GM10248 (cell line): ENCODE measurements around the gene YWHAE.
"Not testable (repeated sequence)": the region's sequence is repeated elsewhere in the genome, so short reads cannot be mapped to it uniquely, and the experiment has no call there.

ENCODE experiments used
- CTCF ChIA-PET: fragments of 300-600 bp; sonication (Branson Sonifier 250); formaldehyde crosslinking; extraction: SDS; loops from one replicate; lab custom pipeline; 2021; ENCODE audit warnings: antibody characterized with exemption; lab: Yijun Ruan, JAX
- POLR2A ChIA-PET: fragments of 350-650 bp; sonication (Branson Sonifier 250); formaldehyde crosslinking; extraction: SDS; loops from one replicate; lab custom pipeline; 2020; ENCODE audit warnings: antibody characterized with exemption; lab: Yijun Ruan, JAX
- DNase-seq: peaks from one replicate; pipeline ENCODE4 v3.0.0; 2012; ENCODE audit errors: extremely low spot score
- CTCF ChIP-seq: IDR thresholded peaks from 2 replicates; pipeline ENCODE4 v1.5.1; 2012; ENCODE audit warnings: mild to moderate bottlenecking, low read depth; ENCODE audit errors: extremely low read depth, missing control alignments, control extremely low read depth

The YWHAE gene

DNA sequence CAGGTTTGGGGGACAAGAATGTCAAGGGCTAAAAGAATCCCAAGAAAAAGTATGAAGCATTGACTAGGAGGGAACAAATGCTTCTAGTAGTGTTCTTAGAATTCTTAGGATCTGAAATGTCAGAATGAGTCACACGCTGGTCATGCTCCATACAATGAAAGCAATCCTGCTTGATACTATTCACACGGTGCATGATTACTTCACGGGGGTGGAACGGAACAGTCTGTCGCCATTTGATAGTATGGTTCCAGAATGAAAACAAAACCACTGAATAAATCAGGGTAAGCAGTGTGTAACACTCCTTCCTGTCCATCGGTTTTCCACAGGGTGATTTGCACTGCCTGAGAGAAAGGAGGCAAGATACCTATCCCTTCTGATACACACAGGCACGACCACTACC is 22.9 kb upstream of the YWHAE start:
- TF ChIP-seq CTCF, result no peak
- ChIA-PET POLR2A (no interaction called here), CTCF (interaction anchor here (2.3 kb wide), 1 partner anchor 9 kb away, joined by 7 read pairs; no protein-coding TSS in a partner anchor)
- no peak for DNase-seq

DNA sequence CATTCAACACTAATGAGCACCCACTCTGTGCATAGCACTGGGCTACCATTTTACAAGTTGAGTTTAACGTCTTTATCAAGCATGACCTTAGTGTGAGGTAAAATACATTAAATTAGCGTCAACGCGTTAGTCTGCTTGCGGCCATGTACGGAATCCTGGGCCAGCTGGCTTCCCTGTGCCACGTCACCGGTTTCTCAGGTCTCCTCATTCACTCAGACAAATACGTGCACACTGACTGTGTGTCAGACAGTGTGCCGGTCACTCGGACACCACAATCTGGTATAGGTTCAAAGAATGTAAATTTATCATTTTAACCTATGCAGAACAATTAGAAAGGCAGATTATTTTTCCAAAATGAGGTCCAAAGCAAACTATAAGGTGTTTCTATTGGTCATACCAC is 21.4 kb upstream of the YWHAE start:
- no peak for DNase-seq
- CTCF ChIA-PET, result no interaction called here

GRCh38 chr17:1420981-1421380 is 21.0 kb upstream of the YWHAE start:
- DNase-seq, result no peak
- ChIA-PET POLR2A (no interaction called here), CTCF (no interaction called here)
- no peak for TF ChIP-seq CTCF

More for the DNA sequence above, 21.4 kb upstream of the YWHAE start:
- no peak for TF ChIP-seq CTCF
- POLR2A ChIA-PET, result no interaction called here

DNA sequence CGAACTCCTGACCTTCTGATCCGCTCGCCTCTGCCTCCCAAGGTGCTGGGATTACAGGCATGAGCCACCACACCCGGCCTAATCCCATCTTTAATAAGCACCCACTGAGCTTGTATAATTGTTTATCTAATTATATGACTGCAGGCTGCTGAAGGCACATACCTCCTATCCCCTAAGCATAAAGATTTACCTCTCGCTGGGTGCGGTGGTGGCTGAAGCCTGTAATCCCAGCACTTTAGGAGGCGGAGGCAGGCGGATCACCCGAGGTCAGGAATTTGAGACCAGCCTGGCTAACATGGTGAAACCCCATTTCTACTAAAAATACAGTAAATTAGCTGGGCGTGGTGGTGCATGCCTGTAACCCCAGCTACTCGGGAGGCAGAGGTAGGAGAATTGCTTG is 20.1 kb upstream of the YWHAE start:
- no peak for TF ChIP-seq CTCF
- POLR2A ChIA-PET, result no interaction called here
- DNase-seq, result no peak
- CTCF ChIA-PET, result no interaction called here

GRCh38 chr17:1418476-1418875 is 18.5 kb upstream of the YWHAE start:
- POLR2A ChIA-PET, DNase-seq: not testable (repeated sequence)
- CTCF ChIA-PET, result interaction anchor here (1.4 kb wide), 1 partner anchor 53 kb away, joined by 4 read pairs; no protein-coding TSS in a partner anchor

DNA sequence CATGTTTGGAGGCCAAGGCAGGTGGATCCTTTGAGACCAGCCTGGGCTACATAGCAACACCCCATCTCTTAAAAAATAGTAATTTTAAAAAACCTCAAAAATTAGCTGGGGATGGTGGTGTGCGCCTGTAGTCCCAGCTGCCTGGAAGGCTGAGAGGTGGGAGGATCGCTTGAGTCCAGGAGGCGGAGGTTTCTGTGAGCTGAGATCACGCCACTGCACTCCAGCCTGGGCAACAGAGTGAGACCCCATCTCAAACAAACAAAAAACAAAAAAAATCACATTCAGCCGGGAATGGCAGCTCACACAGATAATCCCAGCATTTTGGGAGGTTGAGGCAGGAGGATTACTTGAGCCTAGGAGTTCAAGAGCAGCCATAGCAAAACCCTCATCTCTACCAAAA is 16.4 kb upstream of the YWHAE start:
- TF ChIP-seq CTCF, result no peak
- POLR2A ChIA-PET, result interaction anchor here (0.6 kb wide), 1 partner anchor 26 kb away, joined by 3 read pairs; no protein-coding TSS in a partner anchor
- DNase-seq, result no peak
- CTCF ChIA-PET, result no interaction called here

GRCh38 chr17:1414634-1415033 is 14.6 kb upstream of the YWHAE start:
- POLR2A ChIA-PET, result no interaction called here
- DNase-seq, result no peak
- no peak for TF ChIP-seq CTCF
- CTCF ChIA-PET, result interaction anchor here (0.8 to 2.1 kb wide), 5 partner anchors 9 to 49 kb away, joined by 3 to 13 read pairs (median 5); partner anchors contain the start of gene YWHAE
